ENCODE results near the gene TEX53.

GRCh38 chr9:114643001-114643400, 14.6 kb downstream of the TEX53 start:
- TF ChIP-seq, protein P1, sequence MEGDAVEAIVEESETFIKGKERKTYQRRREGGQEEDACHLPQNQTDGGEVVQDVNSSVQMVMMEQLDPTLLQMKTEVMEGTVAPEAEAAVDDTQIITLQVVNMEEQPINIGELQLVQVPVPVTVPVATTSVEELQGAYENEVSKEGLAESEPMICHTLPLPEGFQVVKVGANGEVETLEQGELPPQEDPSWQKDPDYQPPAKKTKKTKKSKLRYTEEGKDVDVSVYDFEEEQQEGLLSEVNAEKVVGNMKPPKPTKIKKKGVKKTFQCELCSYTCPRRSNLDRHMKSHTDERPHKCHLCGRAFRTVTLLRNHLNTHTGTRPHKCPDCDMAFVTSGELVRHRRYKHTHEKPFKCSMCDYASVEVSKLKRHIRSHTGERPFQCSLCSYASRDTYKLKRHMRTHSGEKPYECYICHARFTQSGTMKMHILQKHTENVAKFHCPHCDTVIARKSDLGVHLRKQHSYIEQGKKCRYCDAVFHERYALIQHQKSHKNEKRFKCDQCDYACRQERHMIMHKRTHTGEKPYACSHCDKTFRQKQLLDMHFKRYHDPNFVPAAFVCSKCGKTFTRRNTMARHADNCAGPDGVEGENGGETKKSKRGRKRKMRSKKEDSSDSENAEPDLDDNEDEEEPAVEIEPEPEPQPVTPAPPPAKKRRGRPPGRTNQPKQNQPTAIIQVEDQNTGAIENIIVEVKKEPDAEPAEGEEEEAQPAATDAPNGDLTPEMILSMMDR (IDR thresholded peaks at IDR 0.05; ENCODE audit: low read depth, low read length): no peak
- TF ChIP-seq EZH2phosphoT487 (IDR thresholded peaks at IDR 0.05; ENCODE audit: low read depth): no peak

Data from OCI-LY3 (cell line).